Activated T-helper 9 cell treated with anti-CD3 and anti-CD28 coated beads, Interleukin-2, amount 50 U/mL, for 16 hours (primary cell): ENCODE measurements around the gene MRPS27.

Experiments used
- DNase-seq: peaks from one replicate; pipeline ENCODE4 v3.0.0-alpha.2; 2020; ENCODE audit warnings: low read depth

Gene MRPS27

DNA sequence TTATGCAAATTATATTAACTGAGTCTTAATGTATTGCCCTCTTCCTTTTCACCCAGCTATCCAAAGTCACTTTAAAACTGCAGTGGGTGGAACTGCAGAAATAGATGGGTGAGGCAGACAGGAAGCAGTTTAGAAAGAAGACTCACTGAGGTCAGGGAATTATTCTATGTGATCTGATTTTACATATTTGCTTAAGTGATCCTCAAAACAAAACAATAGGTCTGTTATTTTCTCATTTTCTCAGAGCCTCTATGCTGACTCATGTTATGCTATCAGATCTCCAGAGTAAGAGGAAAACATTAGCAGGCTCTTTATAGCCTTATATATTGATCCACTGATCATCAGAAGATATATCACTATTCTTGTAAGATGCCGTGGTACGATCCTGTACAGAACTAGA lies 63.5 kb downstream of the MRPS27 start:
- no peak for DNase-seq

DNA sequence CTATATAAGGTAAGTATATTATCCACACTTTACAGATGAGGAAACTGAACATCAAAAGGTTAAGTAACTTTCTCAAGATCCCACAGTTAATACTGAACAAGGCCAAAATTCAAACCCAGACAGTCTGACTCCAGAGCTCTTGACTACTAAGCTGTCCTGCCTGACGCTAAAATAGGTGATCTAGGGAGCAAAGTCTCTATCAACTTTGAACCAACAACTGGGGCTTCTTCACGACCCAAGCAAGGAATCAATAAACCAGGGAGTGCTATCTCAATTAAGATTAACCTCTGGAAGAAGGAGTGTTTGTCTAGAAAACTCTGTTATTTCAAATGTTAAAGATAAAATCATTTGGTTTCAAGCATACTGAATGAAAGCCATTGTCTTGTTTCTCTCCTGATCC lies 64.4 kb downstream of the MRPS27 start:
- no peak for DNase-seq

DNA sequence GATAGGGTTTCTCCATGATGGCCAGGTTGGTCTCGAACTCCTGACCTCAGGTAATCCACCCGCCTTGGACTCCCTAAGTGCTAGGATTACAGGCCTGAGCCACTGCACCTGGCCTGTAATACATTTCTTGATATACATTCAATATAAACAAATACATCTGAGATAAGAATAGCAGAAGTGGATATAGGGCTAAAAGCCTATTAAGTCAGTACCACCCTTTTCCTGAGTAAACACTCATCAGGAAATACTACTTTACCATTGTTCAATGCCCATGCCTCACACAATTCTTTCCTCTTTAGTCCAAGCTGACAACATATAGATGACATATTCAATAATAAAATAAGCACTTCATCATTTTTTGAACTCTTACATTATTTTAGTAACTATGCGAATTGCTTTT lies 64.8 kb downstream of the MRPS27 start:
- no peak for DNase-seq

DNA sequence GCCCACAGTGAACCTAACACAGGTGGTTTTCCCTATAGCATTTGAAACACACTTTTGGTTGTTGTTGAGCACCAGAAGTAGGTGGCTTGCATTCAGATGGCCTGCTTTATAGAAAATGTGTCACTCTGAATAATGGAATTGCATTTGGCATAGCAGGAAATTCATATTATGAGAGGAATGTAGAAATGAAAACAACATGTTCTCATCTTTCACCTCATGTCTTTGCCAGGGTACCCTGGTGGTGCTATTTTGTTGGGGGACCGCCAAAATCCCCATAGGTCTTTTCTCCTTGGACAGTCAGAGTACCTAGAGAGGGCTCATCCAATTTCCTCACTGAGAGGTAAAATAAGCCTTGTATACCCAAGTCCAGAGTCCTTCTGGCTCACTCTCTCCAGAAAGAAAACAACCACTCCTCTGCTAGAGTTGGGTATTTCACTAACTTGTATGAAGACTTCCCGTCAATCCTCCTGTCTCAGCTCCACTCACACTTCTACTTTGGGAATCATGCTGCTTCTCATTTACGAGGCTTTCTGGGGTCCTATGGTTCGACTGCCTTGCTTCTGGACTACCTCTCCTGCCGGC lies 67.4 kb downstream of the MRPS27 start:
- DNase-seq = no peak

DNA sequence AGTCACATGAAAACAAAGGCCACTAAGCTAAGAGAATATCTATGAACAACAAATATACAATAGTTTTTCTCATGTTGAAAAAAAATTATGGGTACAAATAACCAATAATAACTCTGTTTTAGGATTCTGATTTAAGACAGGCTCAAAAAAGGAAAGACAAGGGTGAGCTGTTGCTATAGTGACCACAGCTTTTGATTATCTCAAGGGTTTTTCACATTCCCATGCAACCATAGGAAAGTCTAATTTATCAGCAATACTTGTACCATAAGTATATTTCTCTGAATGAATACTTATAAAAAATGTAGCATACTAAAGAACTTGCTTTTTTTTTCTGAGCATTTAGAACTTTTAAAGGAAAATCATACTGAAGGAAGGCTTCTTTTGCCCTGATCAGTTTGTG lies 68.0 kb downstream of the MRPS27 start:
- DNase-seq = no peak

DNA sequence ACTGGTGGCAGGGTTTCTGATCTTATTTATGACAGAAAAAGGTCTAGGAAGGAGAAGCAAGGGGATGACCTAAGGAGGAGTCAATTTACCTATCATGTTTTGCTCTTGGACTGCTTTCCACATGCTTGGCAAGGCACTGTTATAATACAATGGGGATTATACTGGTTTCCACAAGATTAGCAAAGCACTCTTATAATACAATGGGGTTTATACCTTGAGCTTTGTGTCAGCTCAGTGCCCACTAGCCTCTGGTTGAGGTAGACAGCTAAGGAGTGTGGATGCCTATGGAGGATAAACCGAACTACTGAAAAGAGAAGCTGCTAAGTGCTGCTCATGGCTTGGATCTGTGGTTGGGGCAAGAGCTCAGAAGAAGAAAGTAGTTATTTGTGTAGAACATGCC lies 68.7 kb downstream of the MRPS27 start:
- DNase-seq = no peak

DNA sequence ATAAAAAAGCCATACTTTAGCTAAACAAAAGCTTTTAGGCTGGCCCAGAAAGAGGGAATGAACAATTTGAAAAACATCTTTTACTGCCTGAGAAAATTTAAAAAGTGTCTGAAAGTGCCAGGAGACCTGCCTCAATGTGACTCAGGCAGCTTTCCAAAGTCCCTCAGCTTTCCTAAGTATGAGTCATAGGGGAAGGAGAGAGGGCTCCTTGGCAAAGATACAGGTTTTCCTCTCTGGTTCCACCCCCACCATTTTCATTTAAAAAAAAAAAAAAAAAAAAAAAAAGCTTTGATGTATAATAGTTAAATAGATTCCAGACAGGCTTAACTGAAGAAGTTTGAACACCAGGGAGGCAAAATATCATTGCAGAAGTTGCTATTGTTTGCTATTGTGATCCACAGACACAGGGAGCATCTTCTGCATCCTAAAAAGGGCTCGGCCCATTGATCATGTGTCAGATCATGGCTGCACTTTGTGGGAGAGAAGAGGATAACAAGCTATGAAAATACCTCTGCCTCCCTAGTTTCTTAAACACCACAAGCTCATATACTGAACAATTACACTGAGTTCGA lies 71.5 kb downstream of the MRPS27 start:
- no peak for DNase-seq

DNA sequence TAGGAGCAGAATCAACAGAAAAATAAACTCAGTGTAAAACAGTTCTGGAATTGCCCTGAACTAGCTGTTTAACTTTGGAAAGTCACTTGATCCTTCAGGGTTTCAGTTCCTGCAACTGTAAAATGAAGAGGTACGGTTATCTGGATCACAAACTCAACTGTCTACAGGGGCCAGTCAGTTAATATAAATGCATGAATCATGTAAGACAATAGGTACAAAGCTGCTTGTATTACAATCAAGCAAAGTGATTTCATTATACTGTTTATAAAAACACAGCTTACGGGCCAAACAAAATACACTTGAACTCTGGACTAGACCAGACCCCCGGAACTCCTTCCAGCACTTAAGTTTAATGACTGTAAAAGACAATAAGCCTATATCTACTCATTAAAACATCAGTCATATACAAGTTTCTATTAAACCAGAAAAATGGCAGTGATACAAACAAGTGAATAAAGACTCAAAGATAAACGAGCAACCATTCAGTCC lies 73.0 kb downstream of the MRPS27 start:
- DNase-seq = no peak

DNA sequence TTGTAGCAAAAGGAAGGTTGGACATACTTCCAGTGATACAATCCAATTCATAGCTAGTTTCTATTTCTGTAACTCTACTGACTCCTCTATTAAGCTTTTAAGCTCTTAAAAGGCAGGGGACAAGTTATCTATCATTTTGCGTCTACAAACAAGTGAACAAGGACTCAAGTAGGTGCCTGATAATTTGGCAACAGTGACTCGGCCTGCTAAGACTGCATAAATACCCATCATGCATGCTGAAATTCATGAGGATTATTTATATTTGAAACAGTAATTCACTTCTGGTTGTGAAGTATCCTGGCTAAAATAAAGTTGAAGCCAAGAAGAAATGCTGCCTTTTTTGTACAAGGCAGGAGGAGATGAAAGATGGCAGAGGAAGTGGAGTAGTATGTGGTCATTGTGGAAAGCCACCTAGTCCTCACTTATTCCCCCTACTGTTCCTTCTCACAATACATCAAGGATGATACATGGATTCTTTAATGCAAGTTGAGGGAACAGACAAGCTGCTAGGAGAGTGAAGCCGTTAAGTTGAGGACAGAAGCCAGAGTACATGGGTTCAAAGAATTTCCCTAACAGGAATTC lies 74.0 kb downstream of the MRPS27 start:
- DNase-seq = no peak

DNA sequence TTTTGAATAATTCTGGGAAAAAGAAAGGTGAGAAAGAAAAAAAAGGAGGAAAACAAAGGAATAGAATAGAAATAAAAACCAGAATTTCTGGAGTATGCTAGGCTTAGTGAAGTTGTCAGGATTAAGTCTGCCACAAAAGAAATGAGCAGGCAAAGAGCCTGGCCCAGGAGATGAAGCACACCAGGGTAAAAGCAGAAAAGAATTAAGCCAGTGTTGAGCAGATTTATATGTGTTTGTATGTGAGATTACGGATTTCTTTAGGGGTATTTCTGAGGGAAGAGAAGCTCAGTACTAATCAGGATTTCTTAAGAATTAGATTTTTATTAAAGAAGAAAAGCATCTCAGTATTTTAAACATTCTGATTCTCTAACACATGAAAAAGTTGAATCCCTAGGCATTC lies 74.5 kb downstream of the MRPS27 start:
- no peak for DNase-seq

DNA sequence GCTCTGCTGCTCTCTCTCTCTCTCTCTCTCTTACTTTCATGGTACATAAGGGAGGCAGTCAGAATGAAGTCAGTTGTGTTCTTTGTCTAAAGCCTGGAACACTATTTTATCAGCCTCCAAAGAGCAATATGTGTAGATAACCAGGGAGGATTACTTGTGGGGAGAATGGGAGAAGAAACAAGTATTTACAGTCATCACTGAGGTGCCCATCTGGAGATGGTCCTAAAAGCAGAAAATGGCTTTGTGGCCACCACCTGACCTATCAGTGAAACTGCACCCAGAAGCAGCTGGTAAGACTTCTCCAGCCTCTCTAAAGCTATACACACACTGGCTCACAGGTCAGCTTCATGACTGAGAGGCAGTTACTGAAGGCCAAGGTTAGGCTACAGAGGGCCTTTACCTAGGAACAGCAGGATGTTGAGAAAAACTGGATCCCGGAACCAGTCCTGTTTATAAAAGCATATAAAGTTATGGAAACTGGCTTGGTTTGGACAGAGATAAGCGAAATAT lies 75.1 kb downstream of the MRPS27 start:
- DNase-seq = no peak

DNA sequence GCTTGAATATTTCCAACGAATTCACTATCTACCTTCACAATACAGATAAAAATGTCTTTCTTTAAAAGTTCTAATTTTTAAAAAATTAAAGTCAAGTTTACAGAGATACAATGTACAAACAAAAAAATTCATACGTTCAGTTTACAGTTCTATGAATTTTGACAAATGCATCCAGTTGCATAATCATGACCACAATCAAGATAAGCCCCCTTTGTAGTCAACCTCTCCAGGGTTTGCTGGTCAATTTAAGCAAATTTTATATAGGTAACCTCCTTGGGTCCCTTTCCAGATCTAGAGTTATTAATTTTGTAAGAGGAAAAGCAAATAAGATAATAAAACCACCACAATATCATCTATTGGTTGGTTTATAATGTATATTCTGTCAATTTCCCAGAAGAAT lies 76.3 kb downstream of the MRPS27 start:
- no peak for DNase-seq

DNA sequence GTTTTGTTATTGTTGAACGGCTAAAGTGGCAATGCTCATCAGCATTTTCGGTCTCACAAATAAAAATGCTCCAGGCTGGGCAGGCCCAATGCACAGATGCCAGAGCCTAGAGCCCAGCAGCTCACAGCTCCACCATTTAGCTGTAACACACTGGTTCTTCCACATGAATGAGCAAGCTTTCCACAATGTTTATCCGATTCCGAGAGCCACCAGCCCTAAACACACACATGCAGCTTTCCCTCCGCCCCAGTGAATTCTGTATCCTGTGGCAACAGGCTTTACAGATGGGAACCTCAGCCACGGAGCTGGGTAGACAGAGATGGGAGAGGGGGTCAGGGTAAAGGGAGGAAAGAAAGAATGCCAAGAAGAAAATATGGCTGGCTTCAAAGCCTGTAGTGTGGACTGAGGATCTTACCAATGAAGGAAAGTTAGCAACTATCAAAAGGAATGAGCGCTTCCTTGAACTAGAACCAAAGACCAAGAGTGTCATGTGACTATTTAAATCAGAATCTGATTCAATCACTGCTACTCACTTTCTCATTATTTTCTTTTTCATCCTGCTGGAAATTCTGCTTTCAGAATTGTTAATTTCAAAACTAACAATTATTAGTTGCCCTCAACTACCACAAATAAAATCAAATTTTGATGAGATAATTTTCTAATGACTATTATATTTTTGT lies 77.1 kb downstream of the MRPS27 start:
- no peak for DNase-seq

DNA sequence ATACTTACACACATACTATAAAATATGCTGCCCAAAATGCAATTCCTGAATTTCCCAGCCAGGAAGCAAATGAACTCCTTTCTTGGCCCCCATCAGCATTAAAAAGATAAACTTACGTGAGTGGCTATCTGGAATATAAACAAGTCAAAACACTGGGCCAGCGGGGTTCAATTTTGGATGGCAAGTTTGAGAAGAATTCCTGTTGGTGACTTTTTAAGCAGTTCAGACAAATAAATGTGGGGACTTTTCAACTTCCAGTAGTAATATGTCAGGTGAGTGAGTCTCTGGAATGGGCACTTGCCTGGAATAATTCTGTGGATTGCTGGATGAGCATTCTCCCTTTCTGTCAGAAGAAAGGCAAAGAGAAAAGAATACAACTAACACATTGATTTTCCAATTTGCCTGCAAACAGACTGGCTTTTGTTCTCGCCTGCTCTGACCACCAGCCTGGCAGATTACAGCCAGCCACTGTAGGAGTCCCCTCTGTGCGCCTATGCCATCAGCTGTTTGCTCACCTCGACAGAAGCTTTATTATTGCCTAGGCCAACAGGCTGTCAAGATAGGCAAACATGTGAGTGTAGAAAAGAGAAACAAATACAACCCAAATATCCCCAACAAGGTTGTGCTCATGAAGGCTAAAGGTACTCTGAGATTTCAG lies 78.6 kb downstream of the MRPS27 start:
- DNase-seq = no peak

DNA sequence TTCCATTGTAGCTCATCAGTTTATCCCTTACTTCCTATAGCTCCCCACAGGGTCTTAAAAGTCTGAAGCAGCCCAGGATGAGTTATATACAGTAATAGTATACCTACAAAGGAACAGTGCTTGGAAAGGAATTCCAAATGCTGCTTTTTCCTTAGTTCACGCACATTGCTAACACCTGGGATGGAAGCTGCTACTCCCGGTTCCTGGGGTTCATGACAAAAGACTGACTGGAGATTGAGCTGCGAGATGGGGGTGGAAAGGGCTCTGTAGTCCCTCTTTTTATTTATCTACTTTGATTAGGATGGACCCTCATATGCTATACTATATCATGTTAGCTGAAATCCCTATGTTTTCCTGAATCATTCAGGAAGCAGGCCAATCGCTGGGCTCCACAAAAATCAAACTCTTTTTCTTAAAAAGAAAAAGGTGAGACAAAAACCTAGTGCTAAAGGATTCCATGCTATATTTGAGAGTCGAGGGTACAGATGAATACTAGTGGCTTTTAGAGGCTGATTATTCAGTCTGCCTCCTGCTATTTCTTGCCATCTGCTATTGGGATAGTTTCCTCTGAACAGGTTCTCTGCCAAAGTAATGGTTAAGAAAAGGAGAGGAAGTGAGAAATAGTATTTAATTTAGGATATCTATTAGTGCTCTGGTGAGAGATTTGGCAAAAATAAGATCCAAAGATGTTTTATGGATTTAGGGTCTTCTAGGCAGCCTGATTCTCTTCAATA lies 81.2 kb downstream of the MRPS27 start:
- DNase-seq = no peak

DNA sequence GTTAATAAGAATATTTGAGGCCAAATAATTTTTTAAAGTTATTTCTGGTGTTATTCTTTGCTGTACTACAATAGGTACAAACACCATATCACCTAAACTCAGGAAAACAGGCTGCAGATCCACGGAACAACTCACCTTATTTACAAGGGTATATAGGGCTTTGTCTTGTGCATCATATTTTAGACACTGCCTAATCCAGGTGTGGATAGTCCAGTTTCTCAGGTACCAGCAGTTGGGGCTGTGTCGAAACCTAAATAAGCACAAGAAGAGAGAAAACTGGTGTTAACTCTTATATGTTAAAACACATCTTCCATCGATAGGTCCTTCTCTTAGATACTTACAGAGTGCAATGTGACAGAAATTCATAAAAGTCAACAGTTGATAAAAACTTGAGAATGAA lies 82.2 kb downstream of the MRPS27 start:
- no peak for DNase-seq

DNA sequence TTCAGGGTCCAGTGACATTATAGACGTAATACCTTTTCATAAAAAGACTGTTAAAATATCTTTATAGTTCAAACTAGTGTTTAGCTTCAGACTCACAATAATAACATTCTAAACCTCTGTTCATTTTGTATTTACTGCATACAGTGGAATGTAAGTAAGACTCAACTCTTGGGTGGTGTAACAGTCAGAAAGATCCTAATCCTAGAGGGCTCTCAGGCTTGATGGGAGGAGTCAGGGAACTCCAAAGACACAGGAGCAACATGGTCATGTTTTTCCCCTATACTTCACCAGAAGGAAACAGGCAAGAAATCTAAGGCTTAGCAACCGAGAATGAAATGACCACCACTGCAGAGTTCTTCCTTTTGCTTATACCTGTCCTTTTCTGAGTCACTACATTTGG lies 82.6 kb downstream of the MRPS27 start:
- DNase-seq = no peak

DNA sequence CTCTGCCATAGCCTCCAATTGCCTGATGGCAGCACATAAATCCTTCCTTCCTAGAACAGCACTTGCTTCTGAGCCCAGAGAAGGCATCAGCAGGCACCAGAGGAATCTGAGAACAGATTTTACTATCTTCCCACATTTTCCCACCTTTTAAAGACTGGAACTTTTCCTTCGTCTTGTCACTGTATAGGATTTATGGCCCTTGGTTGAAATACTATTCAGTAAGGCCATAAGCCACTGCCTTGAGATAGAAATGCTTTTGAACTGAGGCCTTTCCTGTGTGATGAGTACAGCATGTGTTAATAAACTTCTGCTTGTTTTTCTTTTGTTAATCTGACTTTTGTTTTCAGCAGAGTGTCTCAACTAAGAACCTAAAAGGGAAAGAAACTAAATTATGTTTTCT lies 84.3 kb downstream of the MRPS27 start:
- no peak for DNase-seq

DNA sequence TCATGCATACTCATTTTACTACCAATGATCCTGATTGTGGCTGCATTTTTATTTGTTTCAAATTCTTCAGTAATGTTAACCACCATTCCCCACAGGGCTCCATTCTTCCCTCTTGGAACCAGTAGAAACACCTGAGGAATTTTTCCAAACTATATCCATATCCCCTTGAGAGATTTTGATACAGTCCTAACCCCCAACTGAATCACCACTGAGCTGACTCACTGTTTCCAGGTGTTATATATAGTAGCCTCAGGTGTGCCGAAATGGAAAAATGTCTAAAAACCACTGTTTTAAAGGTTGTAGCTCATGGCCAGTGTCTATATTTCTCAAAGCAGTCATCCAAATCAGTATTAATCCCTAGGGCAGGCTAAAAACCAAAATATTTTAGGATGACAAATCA lies 85.2 kb downstream of the MRPS27 start:
- no peak for DNase-seq

DNA sequence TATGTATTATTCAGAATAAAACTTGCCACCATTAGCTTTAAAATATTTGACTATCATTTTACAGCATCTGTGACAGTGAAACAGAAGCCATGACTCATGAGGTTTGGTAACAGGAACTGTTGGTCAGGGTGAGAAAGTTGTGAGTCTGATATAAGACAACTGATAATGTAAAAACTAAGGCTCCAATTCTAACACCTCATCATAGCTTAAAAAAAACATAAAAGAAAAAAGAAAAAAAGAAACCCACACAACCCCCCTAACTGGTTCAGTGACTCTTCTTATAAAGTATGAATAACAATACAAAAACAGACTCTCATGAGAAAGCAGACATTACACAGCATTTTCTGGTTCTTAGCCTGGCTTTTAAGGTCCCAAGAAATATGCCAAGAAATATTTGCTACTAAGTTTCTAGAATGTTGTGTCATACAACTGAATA lies 85.8 kb downstream of the MRPS27 start:
- no peak for DNase-seq

DNA sequence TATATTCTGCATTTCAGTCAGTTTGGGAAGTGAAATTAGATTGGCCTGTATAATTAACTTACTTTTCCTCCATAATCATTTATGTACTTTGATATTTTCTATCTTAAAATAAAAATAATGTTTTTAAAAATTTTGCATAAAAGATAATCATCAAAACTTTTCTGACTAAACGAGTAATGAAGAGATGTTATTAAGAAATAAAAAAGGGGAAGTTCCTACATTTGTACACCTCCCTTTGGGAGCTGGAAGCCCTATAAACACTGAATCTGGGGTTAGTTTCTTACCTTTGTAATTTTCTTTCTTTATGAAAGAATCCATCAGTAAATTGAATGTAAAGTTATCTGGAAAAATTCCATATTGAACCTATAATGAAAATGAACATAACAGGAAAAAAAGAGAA lies 86.2 kb downstream of the MRPS27 start:
- no peak for DNase-seq

DNA sequence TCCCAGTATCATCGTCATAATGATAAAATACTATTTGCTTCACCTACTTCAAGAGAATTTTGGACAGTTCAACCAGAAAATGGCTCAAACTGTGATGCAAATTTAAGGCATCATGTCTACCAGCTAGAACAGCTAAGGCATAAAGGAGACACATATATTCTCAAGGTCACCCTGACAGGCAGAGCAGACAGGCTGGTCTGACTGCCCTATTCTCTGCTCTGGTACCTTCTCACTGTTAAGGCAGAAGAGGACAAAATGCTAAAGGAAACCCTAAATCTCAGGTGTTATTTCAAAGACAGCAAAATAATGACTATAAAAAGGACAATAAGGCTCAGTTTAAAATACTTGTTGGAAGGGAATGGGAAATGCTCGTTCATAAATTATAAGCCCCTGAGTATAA lies 87.2 kb downstream of the MRPS27 start:
- DNase-seq = no peak
